Panc1 (cell line): ENCODE results near the gene OR2M2. TPM values are rescaled to one million over a fixed set of nuclear protein-coding genes. Genes with fewer than 3 reads are reported as not detected.

Source experiments
- ATAC-seq: fragments of 200-7000 bp; cut with Tn5 transposase; 2 replicates; pipeline ENCODE4 v1.9.1; 2020; ENCODE audit warnings: mild to moderate bottlenecking, moderate library complexity
- Bru-seq: library from RNA; stranded (reverse); fragments of 400-500 nt; gene quantifications from one replicate; lab custom pipeline; 2021; lab: Mats Ljungman, UMichigan
- BruChase-seq, 2 experiments: library from RNA; stranded (reverse); fragments of 400-500 nt; gene quantifications; one replicate each; lab custom pipeline; 2021; lab: Mats Ljungman, UMichigan
- BruUV-seq: library from RNA; stranded (reverse); fragments of 400-500 nt; replicated peaks from 2 replicates; lab custom pipeline; 2021; lab: Mats Ljungman, UMichigan
- CTCF ChIA-PET: fragments of 300-600 bp; sonication (Branson Sonifier 250); formaldehyde crosslinking; loops from one replicate; lab custom pipeline; 2022; ENCODE audit warnings: antibody characterized with exemption; lab: Charles Lee
- POLR2A ChIA-PET: fragments of 300-600 bp; sonication (Branson Sonifier 250); formaldehyde crosslinking; loops from one replicate; lab custom pipeline; 2022; ENCODE audit warnings: antibody characterized with exemption; lab: Charles Lee
- DNase-seq: peaks from one replicate; pipeline ENCODE4 v3.0.0-alpha.2; 2010; ENCODE audit warnings: low read depth, low spot score
- H3K27ac ChIP-seq: 2 replicates; pipeline ENCODE4 v1.5.1; 2011; ENCODE audit warnings: mild to moderate bottlenecking, low read length, inconsistent platforms
- H3K27me3 ChIP-seq: fragments of 200-500 bp; sonication (Bioruptor generic); 2 replicates; pipeline ENCODE4 v1.6.0; 2014; ENCODE audit warnings: low read length, inconsistent platforms; ENCODE audit not compliant: control insufficient read depth, insufficient read depth
- H3K36me3 ChIP-seq: fragments of 200-500 bp; sonication (Bioruptor generic); 2 replicates; pipeline ENCODE4 v1.5.1; 2014; ENCODE audit warnings: inconsistent platforms, mild to moderate bottlenecking, low read length, moderate library complexity; ENCODE audit not compliant: control insufficient read depth, insufficient read depth
- H3K4me1 ChIP-seq: 2 replicates; pipeline ENCODE4 v1.5.1; 2011; ENCODE audit warnings: inconsistent platforms, mild to moderate bottlenecking, low read length, moderate library complexity; ENCODE audit not compliant: control insufficient read depth, insufficient read depth
- H3K4me3 ChIP-seq, 2 experiments: 2 replicates each; pipeline ENCODE4 v1.5.1; 2011 to 2012; ENCODE audit warnings: low read depth in 2 of 2, low read length in 2 of 2, mild to moderate bottlenecking in 2 of 2, inconsistent platforms in 1 of 2, moderate library complexity in 1 of 2
- H3K9me3 ChIP-seq: fragments of 200-500 bp; sonication (Bioruptor generic); 2 replicates; pipeline ENCODE4 v1.5.1; 2014; ENCODE audit warnings: low read depth, mild to moderate bottlenecking, inconsistent platforms, low read length, moderate library complexity; ENCODE audit not compliant: control insufficient read depth, insufficient read depth
- POLR2AphosphoS5 ChIP-seq: IDR thresholded peaks from 2 replicates; pipeline ENCODE4 v1.6.1; 2012; ENCODE audit warnings: mild to moderate bottlenecking, low read depth, low read length, moderate library complexity
- SIN3A ChIP-seq: IDR thresholded peaks from 2 replicates; pipeline ENCODE4 v1.6.1; 2012; ENCODE audit warnings: low read depth, mild to moderate bottlenecking, low read length, moderate library complexity, borderline replicate concordance; ENCODE audit not compliant: insufficient read depth
- TCF7L2 ChIP-seq: IDR thresholded peaks from 2 replicates; pipeline ENCODE4 v1.6.1; 2011; ENCODE audit warnings: mild to moderate bottlenecking, low read depth, low read length, inconsistent platforms
- in situ Hi-C: cut with HindIII; loops from 2 replicates; pipeline ENCODE4 v1.10.0; 2016; ENCODE audit warnings: low sequenced_read_pairs, low pct_unique_long_range_greater_than_20kb
- intact Hi-C: fragments of 100-400 bp; cut with micrococcal nuclease; formaldehyde crosslinking; loops from one replicate; pipeline ENCODE4 v1.10.0; 2022; ENCODE audit not compliant: unreplicated experiment
- long read RNA-seq: library from polyadenylated mRNA; unstranded; transcript quantifications from one replicate; pipeline ENCODE4 v2.0.0, GENCODE V29; 2021; ENCODE audit not compliant: unreplicated experiment
- polyA plus RNA-seq: library from polyadenylated mRNA; unstranded; fragments of >200 nt; gene quantifications from one replicate; pipeline ENCODE4 v1.2.1, GENCODE V29; 2012; ENCODE audit warnings: missing spikeins; ENCODE audit not compliant: insufficient read length
- total RNA-seq: library from RNA; stranded (reverse); gene quantifications from one replicate; pipeline ENCODE4 v1.2.1, GENCODE V29; 2021; ENCODE audit not compliant: unreplicated experiment
- TF ChIP-seq, protein P1 (sequence below): fragments of 450-650 bp; IDR thresholded peaks from 2 replicates; pipeline ENCODE4 v1.5.1; 2017; ENCODE audit warnings: mild to moderate bottlenecking
- TF ChIP-seq, protein P2 (sequence below), 2 experiments: IDR thresholded peaks; 2 replicates each; pipeline ENCODE4 v1.6.1; 2011 to 2012; ENCODE audit warnings: low read depth in 2 of 2, control low read depth in 1 of 2, low read length in 1 of 2, mild to moderate bottlenecking in 1 of 2, moderate library complexity in 1 of 2; ENCODE audit not compliant: insufficient read depth in 1 of 2

The OR2M2 gene, protein sequence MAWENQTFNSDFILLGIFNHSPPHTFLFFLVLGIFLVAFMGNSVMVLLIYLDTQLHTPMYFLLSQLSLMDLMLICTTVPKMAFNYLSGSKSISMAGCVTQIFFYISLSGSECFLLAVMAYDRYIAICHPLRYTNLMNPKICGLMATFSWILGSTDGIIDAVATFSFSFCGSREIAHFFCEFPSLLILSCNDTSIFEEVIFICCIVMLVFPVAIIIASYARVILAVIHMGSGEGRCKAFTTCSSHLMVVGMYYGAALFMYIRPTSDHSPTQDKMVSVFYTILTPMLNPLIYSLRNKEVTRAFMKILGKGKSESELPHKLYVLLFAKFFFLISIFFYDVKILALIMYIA
- total RNA-seq (not detected), Bru-seq, nascent RNA (not detected), BruChase-seq, experiment 1, labeled RNA remaining after a 2-hour chase (not detected), BruChase-seq, experiment 2, labeled RNA remaining after a 6-hour chase (not detected)
- not detected for polyA plus RNA-seq
- long read RNA-seq, result 0 reads

DNA sequence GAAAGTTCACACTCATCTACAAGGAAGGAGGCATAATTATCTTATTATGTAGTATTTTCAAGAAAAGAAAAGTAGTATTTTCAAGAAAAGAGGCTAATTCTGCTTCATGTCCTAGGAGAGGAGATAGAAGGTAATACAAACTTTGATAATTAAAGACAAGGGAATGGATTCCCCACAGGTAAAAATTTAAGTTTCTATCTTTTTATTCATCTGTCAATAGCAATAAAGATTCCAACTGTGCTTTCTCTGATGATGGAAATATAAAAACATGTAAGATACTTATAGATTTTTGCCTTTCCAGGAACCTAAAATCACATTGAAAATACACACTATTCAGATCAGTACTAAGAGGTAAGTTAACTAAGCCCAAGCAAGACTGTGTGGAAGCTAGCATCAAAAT, at the start of gene OR2M2:
OR2M2 (plus strand) TSS at position 301 of the 400 bp plus-strand sequence. CDS start 5,165 bp downstream, outside the sequence.
- POLR2A ChIA-PET, result no interaction called here
- intact Hi-C loops, result no loop called here
- BruUV-seq, result no TSS peak
- no peak for TF ChIP-seq POLR2AphosphoS5
- TF ChIP-seq SIN3A, result no peak
- TF ChIP-seq, protein P1, sequence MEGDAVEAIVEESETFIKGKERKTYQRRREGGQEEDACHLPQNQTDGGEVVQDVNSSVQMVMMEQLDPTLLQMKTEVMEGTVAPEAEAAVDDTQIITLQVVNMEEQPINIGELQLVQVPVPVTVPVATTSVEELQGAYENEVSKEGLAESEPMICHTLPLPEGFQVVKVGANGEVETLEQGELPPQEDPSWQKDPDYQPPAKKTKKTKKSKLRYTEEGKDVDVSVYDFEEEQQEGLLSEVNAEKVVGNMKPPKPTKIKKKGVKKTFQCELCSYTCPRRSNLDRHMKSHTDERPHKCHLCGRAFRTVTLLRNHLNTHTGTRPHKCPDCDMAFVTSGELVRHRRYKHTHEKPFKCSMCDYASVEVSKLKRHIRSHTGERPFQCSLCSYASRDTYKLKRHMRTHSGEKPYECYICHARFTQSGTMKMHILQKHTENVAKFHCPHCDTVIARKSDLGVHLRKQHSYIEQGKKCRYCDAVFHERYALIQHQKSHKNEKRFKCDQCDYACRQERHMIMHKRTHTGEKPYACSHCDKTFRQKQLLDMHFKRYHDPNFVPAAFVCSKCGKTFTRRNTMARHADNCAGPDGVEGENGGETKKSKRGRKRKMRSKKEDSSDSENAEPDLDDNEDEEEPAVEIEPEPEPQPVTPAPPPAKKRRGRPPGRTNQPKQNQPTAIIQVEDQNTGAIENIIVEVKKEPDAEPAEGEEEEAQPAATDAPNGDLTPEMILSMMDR, result no peak
- no peak for TF ChIP-seq TCF7L2
- TF ChIP-seq, protein P2, sequence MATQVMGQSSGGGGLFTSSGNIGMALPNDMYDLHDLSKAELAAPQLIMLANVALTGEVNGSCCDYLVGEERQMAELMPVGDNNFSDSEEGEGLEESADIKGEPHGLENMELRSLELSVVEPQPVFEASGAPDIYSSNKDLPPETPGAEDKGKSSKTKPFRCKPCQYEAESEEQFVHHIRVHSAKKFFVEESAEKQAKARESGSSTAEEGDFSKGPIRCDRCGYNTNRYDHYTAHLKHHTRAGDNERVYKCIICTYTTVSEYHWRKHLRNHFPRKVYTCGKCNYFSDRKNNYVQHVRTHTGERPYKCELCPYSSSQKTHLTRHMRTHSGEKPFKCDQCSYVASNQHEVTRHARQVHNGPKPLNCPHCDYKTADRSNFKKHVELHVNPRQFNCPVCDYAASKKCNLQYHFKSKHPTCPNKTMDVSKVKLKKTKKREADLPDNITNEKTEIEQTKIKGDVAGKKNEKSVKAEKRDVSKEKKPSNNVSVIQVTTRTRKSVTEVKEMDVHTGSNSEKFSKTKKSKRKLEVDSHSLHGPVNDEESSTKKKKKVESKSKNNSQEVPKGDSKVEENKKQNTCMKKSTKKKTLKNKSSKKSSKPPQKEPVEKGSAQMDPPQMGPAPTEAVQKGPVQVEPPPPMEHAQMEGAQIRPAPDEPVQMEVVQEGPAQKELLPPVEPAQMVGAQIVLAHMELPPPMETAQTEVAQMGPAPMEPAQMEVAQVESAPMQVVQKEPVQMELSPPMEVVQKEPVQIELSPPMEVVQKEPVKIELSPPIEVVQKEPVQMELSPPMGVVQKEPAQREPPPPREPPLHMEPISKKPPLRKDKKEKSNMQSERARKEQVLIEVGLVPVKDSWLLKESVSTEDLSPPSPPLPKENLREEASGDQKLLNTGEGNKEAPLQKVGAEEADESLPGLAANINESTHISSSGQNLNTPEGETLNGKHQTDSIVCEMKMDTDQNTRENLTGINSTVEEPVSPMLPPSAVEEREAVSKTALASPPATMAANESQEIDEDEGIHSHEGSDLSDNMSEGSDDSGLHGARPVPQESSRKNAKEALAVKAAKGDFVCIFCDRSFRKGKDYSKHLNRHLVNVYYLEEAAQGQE (IDR thresholded peaks at IDR 0.05; ENCODE audit: insufficient read depth in 1 of 2, low read depth in 2 of 2, low read length in 1 of 2), result no peak
- no peak for DNase-seq
- CTCF ChIA-PET, result no interaction called here
- H3K4me3 ChIP-seq, result no peak within 1 kb of the TSS
- H3K36me3 ChIP-seq, result no peaks in the 10 kb centered on the region
- in situ Hi-C loops, result no loop called here
- no peaks in the 10 kb centered on the region for H3K4me1 ChIP-seq
- H3K9me3 ChIP-seq, result no peaks in the 10 kb centered on the region
- ATAC-seq, result no peak
- no peak within 1 kb of the TSS for H3K27ac ChIP-seq
- no peaks in the 10 kb centered on the region for H3K27me3 ChIP-seq

DNA sequence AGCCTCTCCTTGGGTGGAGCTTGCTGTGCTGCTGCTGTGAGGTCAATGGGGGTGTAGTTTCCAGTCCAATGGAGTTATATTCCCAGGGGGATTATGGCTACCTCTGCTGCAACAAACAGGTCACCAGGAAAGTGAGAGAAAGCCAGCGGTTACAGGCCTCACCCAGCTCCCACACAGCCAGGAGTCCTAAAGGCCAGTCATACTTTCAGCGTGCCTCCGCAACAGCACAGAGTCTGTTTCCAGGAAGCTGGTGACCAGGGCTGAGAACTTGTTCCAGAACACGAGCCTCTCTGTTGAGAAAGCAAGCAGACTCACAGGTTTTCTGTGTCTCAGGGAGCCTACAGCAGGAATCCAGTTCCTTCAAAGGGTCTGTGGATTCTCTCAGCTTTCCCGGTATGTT, 47.0 kb upstream of the OR2M2 start:
- no peak overlapping the region for H3K4me3 ChIP-seq
- no peaks in the 10 kb centered on the region for H3K36me3 ChIP-seq
- H3K4me1 ChIP-seq, result no peaks in the 10 kb centered on the region
- no peak for ATAC-seq
- intact Hi-C loops (no loop called here), in situ Hi-C loops (no loop called here)
- BruUV-seq, result no TSS peak
- H3K9me3 ChIP-seq, result no peaks in the 10 kb centered on the region; the same call in 1 of the 2 replicates
- POLR2A ChIA-PET, result no interaction called here
- no peak overlapping the region for H3K27ac ChIP-seq
- TF ChIP-seq, protein P2 (IDR thresholded peaks at IDR 0.05; ENCODE audit: insufficient read depth in 1 of 2, low read depth in 2 of 2, low read length in 1 of 2), result no peak
- no peak for TF ChIP-seq TCF7L2
- TF ChIP-seq POLR2AphosphoS5, result no peak
- TF ChIP-seq, protein P1, result no peak
- no peak for TF ChIP-seq SIN3A
- DNase-seq, result no peak
- CTCF ChIA-PET, result no interaction called here
- no peaks in the 10 kb centered on the region for H3K27me3 ChIP-seq
